ENCODE measurements around the gene ELMO1.
A peak's percentile ranks its signal among the peaks of the same experiment; 100 is the strongest.

GRCh38 chr7:37208528-37208927 is 240.1 kb downstream of the ELMO1 start:
- TF ChIP-seq ZNF441 (CRISPR knock-in tag; IDR thresholded peaks at IDR 0.05; ENCODE audit: borderline replicate concordance) (no peak), EP300 (IDR thresholded peaks at IDR 0.05; ENCODE audit: low read depth in 2 of 2, low read length in 2 of 2) (no peak), EP300 (CRISPR knock-in tag; IDR thresholded peaks at IDR 0.05; ENCODE audit: borderline replicate concordance) (no peak), ZFP36 (IDR thresholded peaks at IDR 0.05; ENCODE audit: borderline replicate concordance, low read depth, low read length, partially characterized antibody) (no peak), CHD2 (IDR thresholded peaks at IDR 0.05; ENCODE audit: low read depth, low read length) (no peak)
- TF ChIP-seq, protein P1, sequence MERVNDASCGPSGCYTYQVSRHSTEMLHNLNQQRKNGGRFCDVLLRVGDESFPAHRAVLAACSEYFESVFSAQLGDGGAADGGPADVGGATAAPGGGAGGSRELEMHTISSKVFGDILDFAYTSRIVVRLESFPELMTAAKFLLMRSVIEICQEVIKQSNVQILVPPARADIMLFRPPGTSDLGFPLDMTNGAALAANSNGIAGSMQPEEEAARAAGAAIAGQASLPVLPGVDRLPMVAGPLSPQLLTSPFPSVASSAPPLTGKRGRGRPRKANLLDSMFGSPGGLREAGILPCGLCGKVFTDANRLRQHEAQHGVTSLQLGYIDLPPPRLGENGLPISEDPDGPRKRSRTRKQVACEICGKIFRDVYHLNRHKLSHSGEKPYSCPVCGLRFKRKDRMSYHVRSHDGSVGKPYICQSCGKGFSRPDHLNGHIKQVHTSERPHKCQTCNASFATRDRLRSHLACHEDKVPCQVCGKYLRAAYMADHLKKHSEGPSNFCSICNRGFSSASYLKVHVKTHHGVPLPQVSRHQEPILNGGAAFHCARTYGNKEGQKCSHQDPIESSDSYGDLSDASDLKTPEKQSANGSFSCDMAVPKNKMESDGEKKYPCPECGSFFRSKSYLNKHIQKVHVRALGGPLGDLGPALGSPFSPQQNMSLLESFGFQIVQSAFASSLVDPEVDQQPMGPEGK (CRISPR knock-in tag; IDR thresholded peaks at IDR 0.05), result no peak
- TF ChIP-seq, protein P2, sequence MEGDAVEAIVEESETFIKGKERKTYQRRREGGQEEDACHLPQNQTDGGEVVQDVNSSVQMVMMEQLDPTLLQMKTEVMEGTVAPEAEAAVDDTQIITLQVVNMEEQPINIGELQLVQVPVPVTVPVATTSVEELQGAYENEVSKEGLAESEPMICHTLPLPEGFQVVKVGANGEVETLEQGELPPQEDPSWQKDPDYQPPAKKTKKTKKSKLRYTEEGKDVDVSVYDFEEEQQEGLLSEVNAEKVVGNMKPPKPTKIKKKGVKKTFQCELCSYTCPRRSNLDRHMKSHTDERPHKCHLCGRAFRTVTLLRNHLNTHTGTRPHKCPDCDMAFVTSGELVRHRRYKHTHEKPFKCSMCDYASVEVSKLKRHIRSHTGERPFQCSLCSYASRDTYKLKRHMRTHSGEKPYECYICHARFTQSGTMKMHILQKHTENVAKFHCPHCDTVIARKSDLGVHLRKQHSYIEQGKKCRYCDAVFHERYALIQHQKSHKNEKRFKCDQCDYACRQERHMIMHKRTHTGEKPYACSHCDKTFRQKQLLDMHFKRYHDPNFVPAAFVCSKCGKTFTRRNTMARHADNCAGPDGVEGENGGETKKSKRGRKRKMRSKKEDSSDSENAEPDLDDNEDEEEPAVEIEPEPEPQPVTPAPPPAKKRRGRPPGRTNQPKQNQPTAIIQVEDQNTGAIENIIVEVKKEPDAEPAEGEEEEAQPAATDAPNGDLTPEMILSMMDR (CRISPR knock-in tag; IDR thresholded peaks at IDR 0.05), result peak; percentile 77

Measured in HepG2 (cell line).